Osteoblast (primary cell): ENCODE data around the gene GRK3. TPM values are rescaled to one million over a fixed set of nuclear protein-coding genes. Genes with fewer than 3 reads are reported as not detected.

Experiments
- DNase-seq: peaks from one replicate; pipeline ENCODE4 v3.0.0; 2011; ENCODE audit warnings: low spot score, mixed read lengths; ENCODE audit not compliant: insufficient read length; ENCODE audit errors: missing footprints
- H2AFZ ChIP-seq: 2 replicates; pipeline ENCODE4 v1.6.0; 2011; ENCODE audit warnings: mild to moderate bottlenecking, low read length
- H3K27ac ChIP-seq: 2 replicates; pipeline ENCODE4 v1.5.1; 2011; ENCODE audit warnings: mild to moderate bottlenecking, low read depth, low read length, moderate library complexity
- H3K27me3 ChIP-seq: 2 replicates; pipeline ENCODE4 v1.6.0; 2012; ENCODE audit warnings: mild to moderate bottlenecking, control low read depth, inconsistent platforms, low read length, moderate library complexity; ENCODE audit not compliant: insufficient read depth
- H3K36me3 ChIP-seq: 2 replicates; pipeline ENCODE4 v1.5.1; 2011; ENCODE audit warnings: mild to moderate bottlenecking, low read length, control low read depth, moderate library complexity; ENCODE audit not compliant: insufficient read depth
- H3K4me1 ChIP-seq: 2 replicates; pipeline ENCODE4 v1.5.1; 2011; ENCODE audit warnings: mild to moderate bottlenecking, low read length, control low read depth, moderate library complexity; ENCODE audit not compliant: insufficient read depth
- H3K4me2 ChIP-seq: 2 replicates; pipeline ENCODE4 v1.6.0; 2011; ENCODE audit warnings: mild to moderate bottlenecking, low read length; ENCODE audit not compliant: insufficient read depth
- H3K4me3 ChIP-seq: fragments of 200-600 bp; sonication (generic); 3 replicates; pipeline ENCODE4 v1.5.1; 2012; ENCODE audit warnings: mild to moderate bottlenecking, low read length, inconsistent platforms; ENCODE audit not compliant: insufficient read depth
- H3K79me2 ChIP-seq: 2 replicates; pipeline ENCODE4 v1.6.0; 2012; ENCODE audit warnings: mild to moderate bottlenecking, low read length, control low read depth, inconsistent platforms; ENCODE audit not compliant: insufficient read depth
- H3K9me3 ChIP-seq: 2 replicates; pipeline ENCODE4 v1.5.1; 2011; ENCODE audit warnings: low read depth, low read length, control low read depth
- H4K20me1 ChIP-seq: 2 replicates; pipeline ENCODE4 v1.6.0; 2012; ENCODE audit warnings: mild to moderate bottlenecking, low read length, control low read depth; ENCODE audit not compliant: insufficient read depth
- total RNA-seq: library from RNA; depleted of rRNA; stranded (reverse); fragments of >200 nt; gene quantifications from 2 replicates; pipeline ENCODE4 v1.2.3, GENCODE V29; 2012
- TF ChIP-seq, protein P1 (sequence below): IDR thresholded peaks from 2 replicates; pipeline ENCODE4 v1.5.1; 2011; ENCODE audit warnings: mild to moderate bottlenecking, low read depth, low read length, moderate library complexity; ENCODE audit errors: extremely low read depth

The GRK3 gene
- total RNA-seq, 1 donor: 1.8 TPM

DNA sequence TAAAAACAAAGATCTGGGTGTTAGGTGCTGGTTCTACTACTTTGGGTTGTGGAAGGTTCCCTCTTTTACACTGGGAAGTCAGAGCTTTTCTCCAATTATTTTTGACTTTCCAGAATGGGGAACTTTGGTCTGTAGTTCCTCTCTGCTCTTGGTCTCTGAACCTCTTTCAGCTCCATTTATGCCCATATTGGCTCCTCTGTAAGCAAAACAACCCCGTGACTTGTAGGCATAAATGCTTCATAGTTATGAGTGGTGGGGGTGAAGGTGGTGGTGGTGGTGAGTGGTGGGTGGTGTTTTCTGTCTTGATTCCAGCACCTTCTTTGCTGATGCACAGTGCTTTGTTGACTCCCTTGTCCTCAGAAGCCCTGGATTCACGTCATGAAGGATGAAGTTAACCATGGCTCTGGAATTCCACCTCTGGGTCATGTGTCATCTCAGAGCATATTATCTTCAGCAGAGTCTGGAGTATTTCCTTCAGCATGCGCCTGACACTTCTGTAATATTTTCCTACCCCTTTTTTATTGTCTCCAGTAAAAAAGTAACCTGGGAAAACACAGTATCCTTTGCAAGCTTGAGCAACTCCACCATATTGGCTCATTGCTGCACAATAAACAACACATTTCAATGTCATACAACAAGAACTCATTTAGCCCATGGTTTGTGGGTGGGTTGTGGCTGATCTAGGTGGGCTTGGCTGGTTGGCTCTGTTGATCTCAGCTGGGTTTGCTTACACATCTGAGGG lies 24.1 kb upstream of the GRK3 start:
- peaks cover 7% of the 10 kb centered on the region for H3K4me1 ChIP-seq
- H3K27ac ChIP-seq: no peak overlapping the region
- no peak overlapping the region for H2AFZ ChIP-seq
- H4K20me1 ChIP-seq: no peaks in the 10 kb centered on the region
- no peak overlapping the region for H3K4me3 ChIP-seq
- H3K36me3 ChIP-seq: no peaks in the 10 kb centered on the region
- no peaks in the 10 kb centered on the region for H3K79me2 ChIP-seq
- no peaks in the 10 kb centered on the region for H3K27me3 ChIP-seq
- no peaks in the 10 kb centered on the region for H3K9me3 ChIP-seq
- H3K4me2 ChIP-seq: no peak overlapping the region
- no peak for DNase-seq
- TF ChIP-seq, protein P1, sequence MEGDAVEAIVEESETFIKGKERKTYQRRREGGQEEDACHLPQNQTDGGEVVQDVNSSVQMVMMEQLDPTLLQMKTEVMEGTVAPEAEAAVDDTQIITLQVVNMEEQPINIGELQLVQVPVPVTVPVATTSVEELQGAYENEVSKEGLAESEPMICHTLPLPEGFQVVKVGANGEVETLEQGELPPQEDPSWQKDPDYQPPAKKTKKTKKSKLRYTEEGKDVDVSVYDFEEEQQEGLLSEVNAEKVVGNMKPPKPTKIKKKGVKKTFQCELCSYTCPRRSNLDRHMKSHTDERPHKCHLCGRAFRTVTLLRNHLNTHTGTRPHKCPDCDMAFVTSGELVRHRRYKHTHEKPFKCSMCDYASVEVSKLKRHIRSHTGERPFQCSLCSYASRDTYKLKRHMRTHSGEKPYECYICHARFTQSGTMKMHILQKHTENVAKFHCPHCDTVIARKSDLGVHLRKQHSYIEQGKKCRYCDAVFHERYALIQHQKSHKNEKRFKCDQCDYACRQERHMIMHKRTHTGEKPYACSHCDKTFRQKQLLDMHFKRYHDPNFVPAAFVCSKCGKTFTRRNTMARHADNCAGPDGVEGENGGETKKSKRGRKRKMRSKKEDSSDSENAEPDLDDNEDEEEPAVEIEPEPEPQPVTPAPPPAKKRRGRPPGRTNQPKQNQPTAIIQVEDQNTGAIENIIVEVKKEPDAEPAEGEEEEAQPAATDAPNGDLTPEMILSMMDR: no peak

DNA sequence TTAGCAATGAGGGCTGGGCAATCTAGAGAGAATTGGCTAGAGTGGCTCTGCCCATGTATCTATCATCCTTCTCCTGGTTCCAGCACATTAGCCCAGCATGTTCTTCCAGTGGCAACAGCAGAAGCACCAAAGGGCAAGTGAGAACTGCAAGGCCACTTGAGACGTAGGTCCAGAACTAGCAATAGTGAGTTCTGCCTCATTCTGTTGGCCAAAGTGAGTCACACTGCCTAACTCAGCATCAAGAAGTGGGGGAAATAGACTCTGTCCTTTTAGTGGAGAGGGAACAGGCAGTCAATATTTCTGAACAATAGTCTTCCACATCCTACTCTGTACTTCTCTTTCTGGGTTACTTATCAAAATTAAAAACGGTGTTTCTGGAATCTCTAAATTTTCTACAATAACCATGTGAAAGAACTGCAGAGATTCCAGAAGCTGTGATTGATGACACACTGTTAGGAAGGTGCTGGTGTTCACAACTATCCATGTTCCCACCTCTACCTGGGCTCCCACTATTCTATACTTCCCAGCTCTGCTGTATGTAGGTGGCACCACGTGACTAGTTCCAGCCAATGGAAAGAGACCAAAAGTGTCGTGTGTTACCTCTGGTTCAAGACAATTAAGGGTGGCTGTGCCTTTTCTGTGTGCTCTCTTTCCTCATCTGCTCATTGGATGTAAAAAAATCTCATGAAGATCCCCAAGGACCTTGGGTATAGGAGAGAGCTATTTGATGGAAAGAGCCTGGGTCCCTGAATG lies 23.4 kb upstream of the GRK3 start:
- no peaks in the 10 kb centered on the region for H3K79me2 ChIP-seq
- no peak overlapping the region for H3K27ac ChIP-seq
- DNase-seq: no peak
- H4K20me1 ChIP-seq: no peaks in the 10 kb centered on the region
- H3K4me2 ChIP-seq: no peak overlapping the region
- peaks cover 7% of the 10 kb centered on the region for H3K4me1 ChIP-seq
- no peaks in the 10 kb centered on the region for H3K36me3 ChIP-seq
- H3K9me3 ChIP-seq: no peaks in the 10 kb centered on the region
- no peak overlapping the region for H3K4me3 ChIP-seq
- no peak overlapping the region for H2AFZ ChIP-seq
- TF ChIP-seq, protein P1: no peak
- no peaks in the 10 kb centered on the region for H3K27me3 ChIP-seq

- Histone ChIP-seq H3K36me3 (no peaks in the 10 kb centered on the region), H4K20me1 (no peaks in the 10 kb centered on the region), H3K79me2 (no peaks in the 10 kb centered on the region), H3K27me3 (no peaks in the 10 kb centered on the region), H3K4me1 (peaks cover 8% of the 10 kb centered on the region), H3K27ac (no peak overlapping the region), H3K9me3 (no peaks in the 10 kb centered on the region), H3K4me2 (no peak overlapping the region), H2AFZ (no peak overlapping the region), H3K4me3 (no peak overlapping the region)
- TF ChIP-seq, protein P1: no peak
- no peak for DNase-seq
Measured at GRCh38 chr22:25542191-25542590, 22.3 kb upstream of the GRK3 start.

- no peaks in the 10 kb centered on the region for H4K20me1 ChIP-seq
- no peaks in the 10 kb centered on the region for H3K79me2 ChIP-seq
- no peak overlapping the region for H3K27ac ChIP-seq
- TF ChIP-seq, protein P1: no peak
- H3K36me3 ChIP-seq: no peaks in the 10 kb centered on the region
- H2AFZ ChIP-seq: no peak overlapping the region
- no peak overlapping the region for H3K4me3 ChIP-seq
- H3K4me2 ChIP-seq: no peak overlapping the region
- H3K27me3 ChIP-seq: no peaks in the 10 kb centered on the region
- H3K9me3 ChIP-seq: no peaks in the 10 kb centered on the region
- H3K4me1 ChIP-seq: peaks cover 8% of the 10 kb centered on the region
- DNase-seq: no peak
Measured at GRCh38 chr22:25542720-25543402, 21.6 kb upstream of the GRK3 start.
